ENCODE measurements around the gene KCNJ4.

GRCh38 chr22:38482662-38483308 is 27.8 kb upstream of the KCNJ4 start:
- TF ChIP-seq CTCF (IDR thresholded peaks at IDR 0.05) (no peak), ZFX (IDR thresholded peaks at IDR 0.05; ENCODE audit: borderline replicate concordance) (no peak)
